Stomach (tissue), 9 donors: Measurements from ENCODE around the gene AFAP1. TPM values are rescaled to one million over a fixed set of nuclear protein-coding genes. Genes with fewer than 3 reads are reported as not detected.

ENCODE experiments used
- DNase-seq, 2 donors: peaks; one replicate each; pipeline versions ENCODE4 v3.0.0 to v3.0.0-alpha.2; 2013 to 2019
- H3K27ac ChIP-seq, 5 donors: fragments of 200-600 bp in 4 of 5; sonication (generic) in 4 of 5; one replicate each; pipeline ENCODE4 v1.5.1; 2013 to 2019; ENCODE audit warnings: mild to moderate bottlenecking in 1 of 5, moderate library complexity in 1 of 5
- H3K27me3 ChIP-seq, 3 donors: fragments of 200-600 bp; sonication (generic); one replicate each; pipeline ENCODE4 v1.5.1; 2017 to 2019; ENCODE audit warnings: mixed run types in 1 of 3
- H3K36me3 ChIP-seq, 4 donors: fragments of 200-600 bp; sonication (generic); 1 replicate in 3 of 4; 2 replicates in 1 of 4; pipeline ENCODE4 v1.5.1; 2016 to 2019
- H3K4me1 ChIP-seq, 4 donors: fragments of 200-600 bp; sonication (generic); one replicate each; pipeline ENCODE4 v1.5.1; 2016 to 2019
- H3K4me3 ChIP-seq, 4 donors: fragments of 200-600 bp; sonication (generic) in 3 of 4; one replicate each; pipeline ENCODE4 v1.5.1; 2016 to 2019; ENCODE audit warnings: mild to moderate bottlenecking in 1 of 4
- H3K9me3 ChIP-seq, 4 donors: fragments of 200-600 bp; sonication (generic); one replicate each; pipeline ENCODE4 v1.5.1; 2016 to 2019
- EP300 ChIP-seq: sonication (generic); formaldehyde crosslinking; IDR thresholded peaks from one replicate; pipeline ENCODE4 v1.6.1; 2017; ENCODE audit warnings: antibody characterized with exemption
- POLR2A ChIP-seq, 4 donors: fragments of 450-650 bp; IDR thresholded peaks; one replicate each; pipeline ENCODE4 v1.6.1; 2016; ENCODE audit warnings: antibody characterized with exemption in 4 of 4, control low read depth in 2 of 4, mild to moderate bottlenecking in 1 of 4, moderate library complexity in 1 of 4
- POLR2AphosphoS5 ChIP-seq, 3 donors: sonication (generic); formaldehyde crosslinking; IDR thresholded peaks; one replicate each; pipeline ENCODE4 v1.6.1; 2016; ENCODE audit warnings: antibody characterized with exemption in 3 of 3
- WGBS, 5 donors: extraction: QIAGEN DNeasy Blood & Tissue Kit in 3 of 5; methylation state at CpG; one replicate each; pipeline versions ENCODE4 v1.1.5 to v1.1.7; 2013 to 2018; 5-methylcytosine and 5-hydroxymethylcytosine counted together
- intact Hi-C: fragments of 100-400 bp; cut with DNase I; formaldehyde crosslinking; loops from one replicate; pipeline ENCODE4 v1.15.1; 2023; ENCODE audit warnings: low total_unique reads
- polyA plus RNA-seq, 3 donors: library from polyadenylated mRNA; stranded (reverse); fragments of 200-250 nt; gene quantifications; one replicate each; pipeline ENCODE4 v1.2.3, GENCODE V29; 2013
- total RNA-seq, 5 donors: library from RNA; depleted of rRNA; stranded (reverse); fragments of >200 nt; gene quantifications; one replicate each; pipeline versions ENCODE4 v1.1.0 to v1.2.3, GENCODE V29; 2014 to 2016
- TF ChIP-seq, protein P1 (sequence below), 7 experiments: fragments of 450-650 bp in 4 of 7; fragments of 200-600 bp in 3 of 7; sonication (generic) in 3 of 7; IDR thresholded peaks; one replicate each; pipeline ENCODE4 v1.5.1; 2016 to 2019; ENCODE audit warnings: antibody characterized with exemption in 7 of 7, control low read depth in 2 of 7, mild to moderate bottlenecking in 1 of 7
- donor health status: healthy with polysubstance abuse.
- donor health status: Bipolar disorder and iron deficiency.
- donor health status: healthy.

The AFAP1 gene
- total and polyA plus RNA-seq, 8 donors: 4.1 to 88.9 (median 12.8) TPM

DNA sequence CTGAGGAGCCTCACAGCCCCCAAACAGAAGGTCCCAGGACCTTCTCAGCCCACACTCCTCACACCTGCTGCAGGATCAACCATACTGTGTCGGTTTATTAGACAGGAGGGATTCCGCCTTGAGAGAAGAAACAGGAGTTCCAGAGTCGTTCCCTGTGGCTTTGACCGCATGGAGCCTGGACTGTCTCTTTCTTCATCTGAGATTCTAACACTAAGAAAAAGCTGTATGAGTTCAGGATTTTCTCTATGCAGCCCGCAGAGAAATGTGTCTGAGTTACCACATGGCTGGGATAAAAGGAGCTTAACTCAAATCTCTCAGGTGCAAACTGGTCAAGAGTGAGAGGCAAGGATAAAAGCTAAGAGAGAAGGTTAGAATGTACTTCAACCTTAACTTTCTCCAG, 126.7 kb downstream of the AFAP1 start:
- H3K4me3 ChIP-seq: no peak overlapping the region
- H3K27me3 ChIP-seq: no peaks in the 10 kb centered on the region
- H3K27ac ChIP-seq: peak overlapping the region in 4 of 5 donors; percentile 74 to 86 (median 82)
- 63 to 89% (median 83%) methylated on average over 5 of the region's 5 CpGs for WGBS, 5 donors
- intact Hi-C loops: no loop called here
- TF ChIP-seq, protein P1, sequence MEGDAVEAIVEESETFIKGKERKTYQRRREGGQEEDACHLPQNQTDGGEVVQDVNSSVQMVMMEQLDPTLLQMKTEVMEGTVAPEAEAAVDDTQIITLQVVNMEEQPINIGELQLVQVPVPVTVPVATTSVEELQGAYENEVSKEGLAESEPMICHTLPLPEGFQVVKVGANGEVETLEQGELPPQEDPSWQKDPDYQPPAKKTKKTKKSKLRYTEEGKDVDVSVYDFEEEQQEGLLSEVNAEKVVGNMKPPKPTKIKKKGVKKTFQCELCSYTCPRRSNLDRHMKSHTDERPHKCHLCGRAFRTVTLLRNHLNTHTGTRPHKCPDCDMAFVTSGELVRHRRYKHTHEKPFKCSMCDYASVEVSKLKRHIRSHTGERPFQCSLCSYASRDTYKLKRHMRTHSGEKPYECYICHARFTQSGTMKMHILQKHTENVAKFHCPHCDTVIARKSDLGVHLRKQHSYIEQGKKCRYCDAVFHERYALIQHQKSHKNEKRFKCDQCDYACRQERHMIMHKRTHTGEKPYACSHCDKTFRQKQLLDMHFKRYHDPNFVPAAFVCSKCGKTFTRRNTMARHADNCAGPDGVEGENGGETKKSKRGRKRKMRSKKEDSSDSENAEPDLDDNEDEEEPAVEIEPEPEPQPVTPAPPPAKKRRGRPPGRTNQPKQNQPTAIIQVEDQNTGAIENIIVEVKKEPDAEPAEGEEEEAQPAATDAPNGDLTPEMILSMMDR (IDR thresholded peaks at IDR 0.05): no peak
- H3K9me3 ChIP-seq: no peaks in the 10 kb centered on the region
- H3K4me1 ChIP-seq: peaks cover 22 to 71% (median 41%) of the 10 kb centered on the region in 4 donors
- DNase-seq: no peak
- H3K36me3 ChIP-seq: peaks cover 4 to 36% (median 16%) of the 10 kb centered on the region in 4 donors

DNA sequence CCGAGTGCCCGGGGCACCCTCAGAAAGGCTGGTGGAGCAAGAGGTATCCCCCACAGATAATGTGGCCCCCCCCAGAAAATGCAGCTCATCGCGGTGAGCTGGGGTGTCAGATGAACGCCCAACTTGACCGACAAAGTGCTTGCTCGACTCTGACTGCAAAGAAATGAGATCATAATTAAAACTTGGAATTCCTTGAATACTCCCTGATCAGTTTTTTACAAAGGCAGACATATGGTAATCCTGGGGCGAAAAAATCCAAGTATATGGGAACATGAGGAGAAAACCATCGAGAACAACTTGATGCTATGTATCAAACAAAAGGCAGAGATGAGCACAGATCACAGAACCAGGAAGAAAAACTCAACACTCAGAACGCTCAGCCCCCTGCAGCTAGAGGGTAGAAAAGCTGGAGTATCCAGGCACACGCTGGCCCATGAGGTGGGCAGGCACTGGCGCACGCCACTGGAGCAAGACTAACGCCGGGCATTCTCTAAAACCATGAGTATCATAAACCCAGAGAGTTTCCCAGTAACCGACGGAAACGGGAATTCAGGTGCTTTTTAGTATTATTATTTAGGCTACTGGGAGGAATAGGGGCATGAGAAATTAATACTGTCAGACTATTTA, 127.3 kb downstream of the AFAP1 start:
- WGBS, 5 donors: 55 to 74% (median 67%) methylated on average over 18 of the region's 18 CpGs
- DNase-seq: no peak
- intact Hi-C loops: no loop called here
- Histone ChIP-seq H3K36me3 (peaks cover 4 to 36% (median 16%) of the 10 kb centered on the region in 4 donors), H3K4me1 (peaks cover 22 to 72% (median 43%) of the 10 kb centered on the region in 4 donors), H3K27ac (peak overlapping the region in 4 of 5 donors; percentile 74 to 86 (median 82)), H3K4me3 (no peak overlapping the region), H3K9me3 (no peaks in the 10 kb centered on the region), H3K27me3 (no peaks in the 10 kb centered on the region)
- no peak for TF ChIP-seq EP300
- no peak for TF ChIP-seq POLR2AphosphoS5 (IDR thresholded peaks at IDR 0.05)
- TF ChIP-seq, protein P1 (IDR thresholded peaks at IDR 0.05): no peak
- TF ChIP-seq POLR2A (IDR thresholded peaks at IDR 0.05): no peak

DNA sequence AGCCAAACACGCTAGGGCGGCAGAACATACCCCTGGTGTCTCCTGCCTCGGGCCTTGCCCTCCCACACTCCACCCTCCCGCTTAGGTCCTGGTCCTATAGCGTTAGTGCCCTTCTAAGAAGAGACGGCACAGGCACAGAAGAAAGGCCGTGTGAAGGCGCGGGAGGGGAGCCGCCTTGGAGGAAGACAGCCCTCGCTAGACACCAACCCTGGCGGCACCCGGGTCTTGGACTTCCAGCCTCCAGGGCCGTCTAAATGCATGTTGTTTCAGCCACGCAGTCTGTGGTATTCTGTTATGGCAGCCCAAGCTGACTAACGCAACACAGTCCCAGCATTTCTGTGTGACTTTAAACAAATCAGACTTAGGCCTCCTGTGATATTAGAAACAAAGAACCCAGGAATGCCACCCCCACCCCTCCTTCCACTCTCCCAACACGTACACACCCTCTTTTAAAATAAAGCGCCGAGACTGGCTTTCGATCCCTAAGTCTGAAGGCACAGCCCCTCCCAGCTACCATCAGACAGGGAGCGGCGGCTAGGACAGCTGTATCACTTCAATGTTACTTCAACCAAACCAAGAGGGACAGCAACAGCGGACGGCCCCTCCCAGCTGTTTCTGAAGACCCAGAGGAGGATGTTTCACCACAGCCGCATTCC, 128.0 kb downstream of the AFAP1 start:
- intact Hi-C loops: no loop called here
- H3K27ac ChIP-seq: peak overlapping the region; percentile 43 to 86 (median 80)
- TF ChIP-seq, protein P1 (IDR thresholded peaks at IDR 0.05): no peak
- TF ChIP-seq POLR2A (IDR thresholded peaks at IDR 0.05): no peak
- no peak for TF ChIP-seq POLR2AphosphoS5 (IDR thresholded peaks at IDR 0.05)
- no peak for TF ChIP-seq EP300
- peak; percentile 50 to 89 for DNase-seq
- H3K36me3 ChIP-seq: peaks cover 4 to 36% (median 16%) of the 10 kb centered on the region in 4 donors
- H3K4me3 ChIP-seq: peak overlapping the region; percentile 1 to 18 (median 6)
- no peaks in the 10 kb centered on the region for H3K27me3 ChIP-seq
- H3K4me1 ChIP-seq: peaks cover 29 to 76% (median 49%) of the 10 kb centered on the region in 4 donors
- WGBS, 5 donors: 17 to 39% (median 27%) methylated on average over 25 of the region's 25 CpGs
- no peaks in the 10 kb centered on the region for H3K9me3 ChIP-seq

DNA sequence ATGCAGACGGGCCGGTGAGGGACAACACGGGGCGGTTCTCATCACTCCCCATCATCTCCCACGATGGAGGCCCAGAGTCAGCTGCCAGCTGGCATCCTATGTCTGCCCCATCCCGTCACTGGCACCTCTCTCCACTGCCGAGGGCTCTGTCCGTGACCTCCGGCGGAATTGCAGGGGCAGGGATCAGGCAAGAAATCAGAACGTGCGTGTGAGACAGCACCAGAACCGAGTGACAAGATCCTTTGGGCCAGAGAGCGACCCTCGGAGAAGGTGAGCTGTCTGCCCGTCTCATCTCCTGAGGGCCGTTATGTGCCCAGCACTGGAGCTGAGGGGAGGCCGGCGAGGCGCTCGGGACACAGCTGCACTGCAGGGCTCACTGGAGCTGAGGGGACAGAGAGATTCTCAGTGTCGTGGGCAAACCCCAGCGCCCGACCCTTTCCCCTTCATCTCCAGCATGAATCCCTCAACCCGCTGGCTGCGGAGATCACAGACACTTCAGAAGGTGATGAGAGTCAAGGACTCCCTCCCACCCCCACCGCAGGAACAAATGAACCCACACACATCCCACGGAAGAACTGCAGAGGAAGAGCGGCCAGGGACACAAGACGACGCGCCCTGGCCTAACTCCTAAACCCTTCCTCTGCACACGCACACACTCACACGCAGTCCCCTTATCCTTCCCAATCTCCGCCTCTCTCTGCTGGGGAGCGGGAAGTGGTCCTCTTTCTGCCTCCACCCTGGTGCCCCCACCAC, 128.7 kb downstream of the AFAP1 start:
- WGBS, 5 donors: 77 to 88% (median 80%) methylated on average over 32 to 36 of the region's 36 CpGs
- Histone ChIP-seq H3K27ac (peak overlapping the region; percentile 43 to 86 (median 80)), H3K9me3 (no peaks in the 10 kb centered on the region), H3K4me1 (peaks cover 36 to 81% (median 57%) of the 10 kb centered on the region in 4 donors), H3K36me3 (peaks cover 4 to 36% (median 16%) of the 10 kb centered on the region in 4 donors), H3K4me3 (no peak overlapping the region), H3K27me3 (no peaks in the 10 kb centered on the region)
- TF ChIP-seq POLR2AphosphoS5 (IDR thresholded peaks at IDR 0.05) (no peak), EP300 (no peak), POLR2A (IDR thresholded peaks at IDR 0.05) (no peak)
- TF ChIP-seq, protein P1 (IDR thresholded peaks at IDR 0.05): no peak
- no peak for DNase-seq
- intact Hi-C loops: no loop called here
